Endothelial cell of umbilical vein (primary cell): ENCODE measurements around the gene MMP25. TPM values are rescaled to one million over a fixed set of nuclear protein-coding genes. Genes with fewer than 3 reads are reported as not detected.

Experiments
- BruUV-seq: library from RNA; stranded (reverse); fragments of 400-500 nt; replicated peaks from 2 replicates; lab custom pipeline; 2021; lab: Mats Ljungman, UMichigan
- CTCF ChIA-PET: fragments of 300-600, 350-600 bp; sonication (Branson Sonifier 250); formaldehyde crosslinking; loops from one replicate; lab custom pipeline; 2021; ENCODE audit warnings: antibody characterized with exemption, inconsistent platforms; lab: Charles Lee
- POLR2A ChIA-PET: fragments of 300-600, 350-600 bp; sonication (Branson Sonifier 250); formaldehyde crosslinking; loops from one replicate; lab custom pipeline; 2021; ENCODE audit warnings: antibody characterized with exemption, inconsistent platforms; lab: Charles Lee
- DNase-seq: peaks from one replicate; pipeline ENCODE4 v3.0.0-alpha.2; 2011; ENCODE audit warnings: low read depth, low spot score
- FAIRE-seq: peaks from 2 replicates; lab custom pipeline; 2011; peaks lifted over from hg19 to GRCh38; lab: Jason Lieb, UNC
- H2AFZ ChIP-seq: 2 replicates; pipeline ENCODE4 v1.6.0; 2012; ENCODE audit warnings: low read depth, low read length, control low read depth, inconsistent platforms
- H3K27ac ChIP-seq: 2 replicates; pipeline ENCODE4 v1.5.1; 2011; ENCODE audit warnings: low read depth, mild to moderate bottlenecking, control low read depth, low read length, moderate library complexity; ENCODE audit not compliant: insufficient read depth
- H3K27me3 ChIP-seq, 2 experiments: 2 replicates each; pipeline versions ENCODE4 v1.6.0 to v1.6.1; 2011; ENCODE audit warnings: low read length in 2 of 2, mixed read lengths in 1 of 2; ENCODE audit not compliant: control insufficient read depth in 2 of 2, insufficient read depth in 2 of 2
- H3K36me3 ChIP-seq, 2 experiments: 2 replicates in 1 of 2; 3 replicates in 1 of 2; pipeline ENCODE4 v1.5.1; 2011; ENCODE audit warnings: low read length in 2 of 2, mild to moderate bottlenecking in 1 of 2, moderate library complexity in 1 of 2; ENCODE audit not compliant: control insufficient read depth in 2 of 2, insufficient read depth in 2 of 2; ENCODE audit errors: extremely low read depth in 1 of 2
- H3K4me1 ChIP-seq: 3 replicates; pipeline ENCODE4 v1.5.1; 2011; ENCODE audit warnings: mild to moderate bottlenecking, low read length; ENCODE audit not compliant: control insufficient read depth, insufficient read depth; ENCODE audit errors: extremely low read depth
- H3K4me2 ChIP-seq: 2 replicates; pipeline ENCODE4 v1.6.1; 2011; ENCODE audit warnings: low read length, control low read depth, mixed read lengths; ENCODE audit not compliant: insufficient read depth
- H3K4me3 ChIP-seq, 3 experiments: fragments of 200-600 bp in 1 of 3; sonication (generic), shearing (Covaris generic) in 1 of 3; replicated peaks in 1 of 3; 2 replicates each; pipeline ENCODE4 v1.5.1; 2011 to 2016; ENCODE audit warnings: control low read depth in 3 of 3, low read length in 3 of 3, mild to moderate bottlenecking in 2 of 3, inconsistent platforms in 1 of 3, low read depth in 1 of 3, moderate library complexity in 1 of 3; ENCODE audit not compliant: insufficient read depth in 1 of 3
- H3K79me2 ChIP-seq: 2 replicates; pipeline ENCODE4 v1.6.0; 2012; ENCODE audit warnings: low read length, inconsistent platforms; ENCODE audit not compliant: control insufficient read depth, insufficient read depth
- H3K9ac ChIP-seq: replicated peaks from 2 replicates; pipeline ENCODE3; 2011; ENCODE audit warnings: low read length, control low read depth; ENCODE audit not compliant: insufficient read depth; ENCODE audit errors: extremely low read depth
- H3K9me1 ChIP-seq: replicated peaks from 3 replicates; pipeline ENCODE4 v1.6.0; 2011; ENCODE audit warnings: mild to moderate bottlenecking, low read length; ENCODE audit not compliant: control insufficient read depth, insufficient read depth; ENCODE audit errors: extremely low read depth
- H3K9me3 ChIP-seq: replicated peaks from 2 replicates; pipeline ENCODE4 v1.5.1; 2012; ENCODE audit warnings: low read length, inconsistent platforms; ENCODE audit not compliant: control insufficient read depth, insufficient read depth
- H4K20me1 ChIP-seq: replicated peaks from 2 replicates; pipeline ENCODE3; 2011; ENCODE audit warnings: mild to moderate bottlenecking, low read length; ENCODE audit not compliant: control insufficient read depth, insufficient read depth; ENCODE audit errors: extremely low read depth
- CTCF ChIP-seq, 2 donors: IDR thresholded peaks; 1 replicate in 1 of 2; 2 replicates in 1 of 2; pipeline ENCODE4 v1.5.1; 2011; ENCODE audit warnings: low read length in 2 of 2, mild to moderate bottlenecking in 2 of 2, moderate library complexity in 2 of 2, control low read depth in 1 of 2, inconsistent platforms in 1 of 2, low read depth in 1 of 2; ENCODE audit not compliant: insufficient read depth in 1 of 2; ENCODE audit errors: extremely low read depth in 1 of 2
- EZH2 ChIP-seq: IDR thresholded peaks from 2 replicates; pipeline ENCODE4 v1.6.1; 2012; ENCODE audit warnings: borderline replicate concordance, low read depth, mild to moderate bottlenecking, moderate library complexity, low read length, inconsistent platforms; ENCODE audit not compliant: severe bottlenecking
- FOS ChIP-seq: IDR thresholded peaks from 2 replicates; pipeline ENCODE4 v1.6.1; 2011; ENCODE audit warnings: mild to moderate bottlenecking, low read length, moderate library complexity, borderline replicate concordance; ENCODE audit not compliant: insufficient read depth
- GATA2 ChIP-seq: IDR thresholded peaks from 2 replicates; pipeline ENCODE4 v1.7.0; 2011; ENCODE audit warnings: low read depth, mild to moderate bottlenecking, moderate library complexity, mixed read lengths, low read length; ENCODE audit not compliant: insufficient read length, insufficient read depth
- JUN ChIP-seq: IDR thresholded peaks from 2 replicates; pipeline ENCODE4 v1.6.1; 2011; ENCODE audit warnings: borderline replicate concordance, low read depth; ENCODE audit not compliant: insufficient read length, insufficient read depth
- MAX ChIP-seq: IDR thresholded peaks from 2 replicates; pipeline ENCODE4 v1.6.1; 2011; ENCODE audit not compliant: insufficient read depth, insufficient read length
- MYC ChIP-seq: IDR thresholded peaks from one replicate; pipeline ENCODE4 v1.6.1; 2011; ENCODE audit warnings: mild to moderate bottlenecking, low read depth, low read length
- POLR2A ChIP-seq: IDR thresholded peaks from 2 replicates; pipeline ENCODE4 v1.6.1; 2012; ENCODE audit warnings: low read depth, mild to moderate bottlenecking, control low read depth, low read length
- POLR2AphosphoS5 ChIP-seq: IDR thresholded peaks from 2 replicates; pipeline ENCODE4 v1.6.1; 2012; ENCODE audit warnings: low read depth, mild to moderate bottlenecking, control low read depth, low read length, moderate library complexity; ENCODE audit not compliant: insufficient read depth
- dilution Hi-C: fragments of 300-500 bp; cut with MboI; formaldehyde crosslinking; loops from one replicate; pipeline ENCODE4 v1.15.0; 2019; ENCODE audit warnings: low sequenced_read_pairs; ENCODE audit not compliant: extremely low pct_ligation_motif_present
- intact Hi-C: fragments of 100-400 bp; cut with micrococcal nuclease; formaldehyde crosslinking; loops from one replicate; pipeline ENCODE4 v1.10.0; 2022
- polyA plus RNA-seq, 4 experiments: library from polyadenylated mRNA; depleted of rRNA in 3 of 4; stranded (reverse) in 3 of 4; unstranded in 1 of 4; fragments of >200 nt; gene quantifications; 2 replicates each; pipeline versions ENCODE4 v1.2.1 to v1.2.3, GENCODE V29; 2011 to 2012; ENCODE audit warnings: missing spikeins in 1 of 4
- total RNA-seq: library from RNA; stranded (reverse); gene quantifications from 2 replicates; pipeline ENCODE4 v1.2.3, GENCODE V29; 2021

MMP25 gene
- total and polyA plus RNA-seq, 2 donors (not counting 3 experiments of a cell fraction or from before 2014, with no cell fraction given) = 0.08 to 0.35 TPM

- FAIRE-seq (no peak), DNase-seq (no peak)
- Histone ChIP-seq H3K27ac (no peak overlapping the region), H3K9ac (no peak overlapping the region), H3K4me3 (no peak overlapping the region), H3K36me3 (peaks cover 0 to 9% of the 10 kb centered on the region in 2 experiments), H3K9me1 (no peaks in the 10 kb centered on the region), H4K20me1 (no peaks in the 10 kb centered on the region), H3K9me3 (no peaks in the 10 kb centered on the region), H3K4me1 (peaks cover 17% of the 10 kb centered on the region), H3K4me2 (no peak overlapping the region), H3K79me2 (peaks cover 2% of the 10 kb centered on the region), H2AFZ (no peak overlapping the region), H3K27me3 (peaks cover 20 to 22% of the 10 kb centered on the region in 2 experiments)
- dilution Hi-C loops = no loop called here
- TF ChIP-seq MYC = no peak
- no peak for TF ChIP-seq FOS
- TF ChIP-seq POLR2AphosphoS5 = no peak
- TF ChIP-seq CTCF (IDR thresholded peaks at IDR 0.05; ENCODE audit: extremely low read depth in 1 of 2, insufficient read depth in 1 of 2, low read depth in 1 of 2, low read length in 2 of 2) = no peak
- TF ChIP-seq JUN = no peak
- no peak for TF ChIP-seq GATA2
- TF ChIP-seq MAX = no peak
- TF ChIP-seq EZH2 = no peak
- TF ChIP-seq POLR2A = no peak
- intact Hi-C loops = no loop called here
- CTCF ChIA-PET = interaction anchor here (1.4 to 8.8 kb wide), 4 partner anchors 18 to 141 kb away, joined by 8 to 200 read pairs (median 53); partner anchors contain the start of gene MMP25
- BruUV-seq = no TSS peak
- POLR2A ChIA-PET = no interaction called here
These were observed 19.5 kb upstream of the MMP25 start for GRCh38 chr16:3026609-3027488.
